NCI-H2196 treated with DMSO at 0.1 percent for 48 hours (cell line): ENCODE data around the gene MDP1.
A peak's percentile ranks its signal among the peaks of the same experiment; 100 is the strongest.
"Not testable (repeated sequence)": the region's sequence is repeated elsewhere in the genome, so short reads cannot be mapped to it uniquely, and the experiment has no call there.

Experiments
- DNase-seq: peaks from one replicate; lab custom pipeline; 2025; ENCODE audit not compliant: unreplicated experiment; lab: John Stamatoyannopoulos, UW

MDP1 gene

GRCh38 chr14:24251880-24252288 lies 36.0 kb upstream of the MDP1 start:
- DNase-seq = no peak

GRCh38 chr14:24250354-24250753 lies 34.5 kb upstream of the MDP1 start:
- no peak for DNase-seq

- no peak for DNase-seq
Measured at GRCh38 chr14:24249230-24250021, 33.6 kb upstream of the MDP1 start.

- no peak for DNase-seq
Measured at GRCh38 chr14:24247422-24247821, 31.6 kb upstream of the MDP1 start.

- no peak for DNase-seq
Measured at GRCh38 chr14:24246765-24247212, 30.9 kb upstream of the MDP1 start.

- DNase-seq = not testable (repeated sequence)
Measured at GRCh38 chr14:24245350-24245749, 29.5 kb upstream of the MDP1 start.

- no peak for DNase-seq
Measured at GRCh38 chr14:24243336-24243836, 27.5 kb upstream of the MDP1 start.

GRCh38 chr14:24241829-24242443 lies 26.1 kb upstream of the MDP1 start:
- DNase-seq = peak; percentile 97

- no peak for DNase-seq
Measured at GRCh38 chr14:24240110-24240918, 24.4 kb upstream of the MDP1 start.

- DNase-seq = no peak
Measured at GRCh38 chr14:24238527-24239037, 22.7 kb upstream of the MDP1 start.

- DNase-seq = no peak
Measured at GRCh38 chr14:24238123-24238522, 22.3 kb upstream of the MDP1 start.

GRCh38 chr14:24237463-24237955 lies 21.6 kb upstream of the MDP1 start:
- DNase-seq = no peak

- no peak for DNase-seq
Measured at GRCh38 chr14:24236689-24237462, 21.0 kb upstream of the MDP1 start.

- no peak for DNase-seq
Measured at GRCh38 chr14:24235804-24236688, 20.2 kb upstream of the MDP1 start.

GRCh38 chr14:24234095-24235005 lies 18.5 kb upstream of the MDP1 start:
- no peak for DNase-seq

GRCh38 chr14:24233538-24233866 lies 17.6 kb upstream of the MDP1 start:
- DNase-seq = no peak

- DNase-seq = no peak
Measured at GRCh38 chr14:24232645-24233537, 17.0 kb upstream of the MDP1 start, which contains the start of gene GMPR2. TSS of gene GMPR2 (plus strand) at chr14:24232929. CDS start at chr14:24233254, 325 bp downstream.
